ENCODE measurements around the gene LRBA.

GRCh38 chr4:150262611-150263010 lies 752.5 kb downstream of the LRBA start:
- TF ChIP-seq POLR2A (IDR thresholded peaks at IDR 0.05; ENCODE audit: low read depth), result no peak
- no peak for TF ChIP-seq CTCF (IDR thresholded peaks at IDR 0.05)
- no peak for TF ChIP-seq EP300 (IDR thresholded peaks at IDR 0.05)
- TF ChIP-seq POLR2AphosphoS5 (IDR thresholded peaks at IDR 0.05), result no peak
